HCT116 (cell line): ENCODE data around the gene CD3G. TPM values are rescaled to one million over a fixed set of nuclear protein-coding genes. Genes with fewer than 3 reads are reported as not detected.

Experiments used
- ATAC-seq: fragments of 200-7000 bp; cut with Tn5 transposase; 2 replicates; pipeline ENCODE4 v1.9.1; 2020; ENCODE audit warnings: mild to moderate bottlenecking, moderate library complexity
- BruUV-seq: library from RNA; stranded (reverse); fragments of 400-500 nt; replicated peaks from 2 replicates; lab custom pipeline; 2021; lab: Mats Ljungman, UMichigan
- CTCF ChIA-PET: fragments of 300-600 bp; sonication (Branson Sonifier 250); formaldehyde crosslinking; loops from one replicate; lab custom pipeline; 2021; ENCODE audit warnings: antibody characterized with exemption; lab: Charles Lee
- POLR2A ChIA-PET: fragments of 300-600, 350-600 bp; sonication (Branson Sonifier 250); formaldehyde crosslinking; loops from one replicate; lab custom pipeline; 2021; ENCODE audit warnings: antibody characterized with exemption; lab: Charles Lee
- RAD21 ChIA-PET, 2 experiments: fragments of 300-600 bp; sonication (Branson Sonifier 250); formaldehyde crosslinking; loops; one replicate each; lab custom pipeline; 2023; ENCODE audit warnings: low total read pairs in 2 of 2; ENCODE audit not compliant: uncharacterized antibody in 2 of 2, unreplicated experiment in 2 of 2, low non-redundant PET in 1 of 2; lab: Charles Lee
- DNase-seq: peaks from one replicate; pipeline ENCODE4 v3.0.0-alpha.2; 2010; ENCODE audit warnings: low read depth, low spot score
- H2AFZ ChIP-seq: fragments of 200-600 bp; shearing (Covaris generic), sonication (generic); 2 replicates; pipeline ENCODE4 v1.6.1; 2017; ENCODE audit warnings: low read depth, mixed run types, mixed read lengths, antibody characterized with exemption, low read length; ENCODE audit not compliant: poor library complexity, severe bottlenecking
- H3K27ac ChIP-seq: 2 replicates; pipeline ENCODE4 v1.5.1; 2012; ENCODE audit warnings: low read depth, low read length
- H3K27me3 ChIP-seq: fragments of 200-600 bp; sonication (generic); 2 replicates; pipeline ENCODE4 v1.6.1; 2016; ENCODE audit warnings: mixed run types, low read length, mixed read lengths; ENCODE audit not compliant: insufficient read depth
- H3K36me3 ChIP-seq, 2 experiments: fragments of 200-500 bp in 1 of 2; fragments of 200-600 bp in 1 of 2; sonication (Bioruptor generic) in 1 of 2; sonication (generic) in 1 of 2; 2 replicates each; pipeline versions ENCODE4 v1.5.1 to v1.6.1; 2014 to 2016; ENCODE audit warnings: low read length in 2 of 2, inconsistent platforms in 1 of 2, mixed read lengths in 1 of 2, mixed run types in 1 of 2; ENCODE audit not compliant: insufficient read depth in 2 of 2, control insufficient read depth in 1 of 2
- H3K4me1 ChIP-seq, 2 experiments: fragments of 200-600 bp in 1 of 2; sonication (generic) in 1 of 2; 2 replicates each; pipeline versions ENCODE4 v1.5.1 to v1.6.1; 2012 to 2017; ENCODE audit warnings: low read length in 2 of 2, inconsistent platforms in 1 of 2, mild to moderate bottlenecking in 1 of 2, mixed read lengths in 1 of 2, mixed run types in 1 of 2, moderate library complexity in 1 of 2; ENCODE audit not compliant: insufficient read depth in 2 of 2, control insufficient read depth in 1 of 2
- H3K4me2 ChIP-seq: fragments of 200-600 bp; sonication (generic); 2 replicates; pipeline ENCODE4 v1.6.1; 2017; ENCODE audit warnings: mixed run types, low read length, mixed read lengths
- H3K4me3 ChIP-seq, 2 experiments: fragments of 200-600 bp in 1 of 2; sonication (generic) in 1 of 2; replicated peaks in 1 of 2; 2 replicates each; pipeline ENCODE4 v1.5.1; 2011 to 2016; ENCODE audit warnings: low read length in 2 of 2, control low read depth in 1 of 2, low read depth in 1 of 2, mild to moderate bottlenecking in 1 of 2, mixed read lengths in 1 of 2, mixed run types in 1 of 2
- H3K79me2 ChIP-seq: fragments of 200-600 bp; sonication (generic); 2 replicates; pipeline ENCODE4 v1.6.1; 2017; ENCODE audit warnings: mild to moderate bottlenecking, mixed run types, low read length, moderate library complexity, mixed read lengths; ENCODE audit not compliant: insufficient read depth
- H3K9ac ChIP-seq: fragments of 200-600 bp; sonication (generic); 2 replicates; pipeline ENCODE4 v1.6.1; 2016; ENCODE audit warnings: low read length, mixed read lengths
- H3K9me2 ChIP-seq: fragments of 200-600 bp; sonication (generic), shearing (Covaris generic); 2 replicates; pipeline ENCODE4 v1.6.1; 2017; ENCODE audit warnings: mixed run types, mild to moderate bottlenecking, moderate library complexity; ENCODE audit not compliant: insufficient read depth
- H3K9me3 ChIP-seq, 2 experiments: fragments of 200-500 bp in 1 of 2; fragments of 200-600 bp in 1 of 2; sonication (Bioruptor generic) in 1 of 2; sonication (generic) in 1 of 2; 2 replicates each; pipeline ENCODE4 v1.6.1; 2014 to 2017; ENCODE audit warnings: low read length in 2 of 2, mixed read lengths in 2 of 2, inconsistent platforms in 1 of 2, low read depth in 1 of 2, mild to moderate bottlenecking in 1 of 2, mixed run types in 1 of 2, moderate library complexity in 1 of 2; ENCODE audit not compliant: control insufficient read depth in 1 of 2, insufficient read depth in 1 of 2
- H4K20me1 ChIP-seq: fragments of 200-600 bp; sonication (generic), shearing (Covaris generic); 2 replicates; pipeline ENCODE4 v1.6.1; 2017; ENCODE audit warnings: mixed run types, mild to moderate bottlenecking, moderate library complexity; ENCODE audit not compliant: insufficient read depth
- ATF3 ChIP-seq: IDR thresholded peaks from 2 replicates; pipeline ENCODE4 v1.6.1; 2012
- CBX3 ChIP-seq: IDR thresholded peaks from 2 replicates; pipeline ENCODE4 v1.6.1; 2012; ENCODE audit warnings: low read depth
- CEBPB ChIP-seq: IDR thresholded peaks from 2 replicates; pipeline ENCODE4 v1.6.1; 2012; ENCODE audit warnings: low read depth
- FOSL1 ChIP-seq: IDR thresholded peaks from 2 replicates; pipeline ENCODE4 v1.6.1; 2012; ENCODE audit warnings: low read depth
- MAX ChIP-seq: IDR thresholded peaks from 2 replicates; pipeline ENCODE4 v1.6.1; 2012
- POLR2A ChIP-seq: IDR thresholded peaks from 2 replicates; pipeline ENCODE4 v1.7.0; 2011; ENCODE audit warnings: borderline replicate concordance; ENCODE audit not compliant: insufficient read depth, insufficient read length; ENCODE audit errors: extremely low read depth
- POLR2AphosphoS5 ChIP-seq: IDR thresholded peaks from 2 replicates; pipeline ENCODE4 v1.6.1; 2011; ENCODE audit warnings: mild to moderate bottlenecking, low read depth, low read length, moderate library complexity
- SIN3A ChIP-seq: IDR thresholded peaks from 2 replicates; pipeline ENCODE4 v1.6.1; 2012; ENCODE audit warnings: low read depth
- SP1 ChIP-seq: IDR thresholded peaks from 2 replicates; pipeline ENCODE4 v1.6.1; 2012; ENCODE audit warnings: low read depth
- SRF ChIP-seq: IDR thresholded peaks from 2 replicates; pipeline ENCODE4 v1.6.1; 2012; ENCODE audit warnings: low read depth
- TCF7L2 ChIP-seq: IDR thresholded peaks from 2 replicates; pipeline ENCODE4 v1.7.0; 2011; ENCODE audit warnings: borderline replicate concordance, inconsistent platforms; ENCODE audit not compliant: insufficient read depth, insufficient read length; ENCODE audit errors: extremely low read depth
- YY1 ChIP-seq: IDR thresholded peaks from 2 replicates; pipeline ENCODE4 v1.6.1; 2011; ENCODE audit warnings: low read length, low read depth, moderate library complexity, mild to moderate bottlenecking; ENCODE audit not compliant: insufficient replicate concordance; ENCODE audit errors: extremely low read depth
- ZBTB33 ChIP-seq: IDR thresholded peaks from 2 replicates; pipeline ENCODE4 v1.6.1; 2011; ENCODE audit warnings: mild to moderate bottlenecking, low read length, moderate library complexity; ENCODE audit not compliant: insufficient replicate concordance; ENCODE audit errors: extremely low read depth
- ZFX ChIP-seq: fragments of 450-650 bp; IDR thresholded peaks from 2 replicates; pipeline ENCODE4 v1.6.1; 2017
- ZNF274 ChIP-seq: fragments of 200-500 bp; sonication (Bioruptor generic); IDR thresholded peaks from 2 replicates; pipeline ENCODE4 v1.6.1; 2014; ENCODE audit warnings: mild to moderate bottlenecking, low read depth, low read length, inconsistent platforms
- intact Hi-C: fragments of 100-400 bp; cut with micrococcal nuclease; formaldehyde crosslinking; loops from 2 replicates; pipeline ENCODE4 v1.10.0; 2022
- total RNA-seq: library from RNA; stranded (reverse); gene quantifications from one replicate; pipeline ENCODE4 v1.2.1, GENCODE V29; 2021; ENCODE audit not compliant: unreplicated experiment
- TF ChIP-seq, protein P1 (sequence below), 3 experiments: fragments of 200-600 bp in 1 of 3; sonication (generic) in 1 of 3; IDR thresholded peaks in 2 of 3; conservative IDR thresholded peaks in 1 of 3; 2 replicates each; pipeline ENCODE4 v1.5.1; 2012 to 2017; ENCODE audit warnings: low read depth in 2 of 3, low read length in 2 of 3, antibody characterized with exemption in 1 of 3, borderline replicate concordance in 1 of 3, control low read depth in 1 of 3, mild to moderate bottlenecking in 1 of 3, mixed read lengths in 1 of 3, mixed run types in 1 of 3, moderate library complexity in 1 of 3; ENCODE audit not compliant: insufficient read depth in 1 of 3

Gene CD3G
- total RNA-seq, 1 experiment from 2014 or later: 0.20 TPM

DNA sequence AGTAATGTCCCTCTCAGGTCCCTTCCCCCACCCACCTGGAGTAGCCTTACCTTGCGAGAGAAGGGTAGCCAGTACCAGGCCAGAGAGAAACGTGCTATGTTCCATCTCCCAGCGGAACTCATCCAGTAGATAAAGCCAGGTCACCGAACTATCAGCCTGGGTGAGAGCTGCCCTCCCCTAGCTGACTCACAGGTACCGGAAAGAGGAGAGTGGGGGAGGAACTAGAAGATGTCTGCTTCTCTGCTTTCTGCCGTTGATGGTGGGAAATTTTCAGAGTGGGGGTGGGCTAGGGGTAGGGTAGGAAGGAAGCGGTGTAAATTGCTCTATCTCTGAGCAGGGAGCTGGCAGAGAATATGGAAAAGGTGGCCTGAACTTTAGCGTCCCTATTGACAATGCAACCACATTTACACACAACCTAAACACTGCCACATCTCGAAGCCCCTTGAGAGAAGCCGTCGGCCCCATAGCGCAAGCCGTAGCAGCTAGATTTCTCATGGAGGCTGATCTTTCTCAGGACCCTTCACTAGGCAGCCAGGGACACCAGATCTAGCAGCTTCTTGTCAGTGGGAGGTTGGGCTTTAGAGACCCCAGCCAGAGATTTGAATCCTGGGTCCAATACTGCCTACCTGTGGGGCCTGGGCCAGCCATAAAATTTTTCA lies 1.5 kb upstream of the CD3G start, which contains the start of gene CD3D (continued):
- TF ChIP-seq YY1: no peak
- TF ChIP-seq, protein P1, sequence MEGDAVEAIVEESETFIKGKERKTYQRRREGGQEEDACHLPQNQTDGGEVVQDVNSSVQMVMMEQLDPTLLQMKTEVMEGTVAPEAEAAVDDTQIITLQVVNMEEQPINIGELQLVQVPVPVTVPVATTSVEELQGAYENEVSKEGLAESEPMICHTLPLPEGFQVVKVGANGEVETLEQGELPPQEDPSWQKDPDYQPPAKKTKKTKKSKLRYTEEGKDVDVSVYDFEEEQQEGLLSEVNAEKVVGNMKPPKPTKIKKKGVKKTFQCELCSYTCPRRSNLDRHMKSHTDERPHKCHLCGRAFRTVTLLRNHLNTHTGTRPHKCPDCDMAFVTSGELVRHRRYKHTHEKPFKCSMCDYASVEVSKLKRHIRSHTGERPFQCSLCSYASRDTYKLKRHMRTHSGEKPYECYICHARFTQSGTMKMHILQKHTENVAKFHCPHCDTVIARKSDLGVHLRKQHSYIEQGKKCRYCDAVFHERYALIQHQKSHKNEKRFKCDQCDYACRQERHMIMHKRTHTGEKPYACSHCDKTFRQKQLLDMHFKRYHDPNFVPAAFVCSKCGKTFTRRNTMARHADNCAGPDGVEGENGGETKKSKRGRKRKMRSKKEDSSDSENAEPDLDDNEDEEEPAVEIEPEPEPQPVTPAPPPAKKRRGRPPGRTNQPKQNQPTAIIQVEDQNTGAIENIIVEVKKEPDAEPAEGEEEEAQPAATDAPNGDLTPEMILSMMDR (IDR thresholded peaks at IDR 0.05 in 2 of 3, conservative IDR thresholded peaks at IDR 0.05 in 1 of 3; ENCODE audit: borderline replicate concordance in 1 of 3, insufficient read depth in 1 of 3, low read depth in 2 of 3, low read length in 2 of 3): no peak
- TF ChIP-seq POLR2AphosphoS5: no peak
- no peak for TF ChIP-seq TCF7L2

GRCh38 chr11:118343248-118343647 lies 896 bp upstream of the CD3G start:
- DNase-seq (no peak), ATAC-seq (no peak)
- H3K27me3 ChIP-seq: peaks cover 8% of the 10 kb centered on the region; the same call in 1 of the 2 replicates
- no peak overlapping the region for H3K27ac ChIP-seq
- intact Hi-C loops: no loop called here
- H3K4me2 ChIP-seq: no peak overlapping the region
- no peaks in the 10 kb centered on the region for H3K79me2 ChIP-seq
- H3K36me3 ChIP-seq: no peaks in the 10 kb centered on the region
- POLR2A ChIA-PET: no interaction called here
- H4K20me1 ChIP-seq: no peaks in the 10 kb centered on the region
- peaks cover 0 to 4% of the 10 kb centered on the region in 2 experiments; a peak in 2 of 4 replicates for H3K4me1 ChIP-seq
- BruUV-seq: no TSS peak
- no peaks in the 10 kb centered on the region for H3K9me3 ChIP-seq
- RAD21 ChIA-PET: no interaction called here
- CTCF ChIA-PET: no interaction called here
- no peaks in the 10 kb centered on the region for H3K9me2 ChIP-seq
- no peak overlapping the region for H3K9ac ChIP-seq
- H2AFZ ChIP-seq: no peak overlapping the region
- no peak overlapping the region for H3K4me3 ChIP-seq
- no peak for TF ChIP-seq MAX
- TF ChIP-seq CEBPB: no peak
- no peak for TF ChIP-seq ZBTB33
- no peak for TF ChIP-seq CBX3
- TF ChIP-seq FOSL1: no peak
- TF ChIP-seq SP1: no peak
- no peak for TF ChIP-seq ATF3
- no peak for TF ChIP-seq SIN3A
- TF ChIP-seq, protein P1 (IDR thresholded peaks at IDR 0.05 in 2 of 3, conservative IDR thresholded peaks at IDR 0.05 in 1 of 3; ENCODE audit: borderline replicate concordance in 1 of 3, insufficient read depth in 1 of 3, low read depth in 2 of 3, low read length in 2 of 3): no peak
- no peak for TF ChIP-seq ZNF274
- TF ChIP-seq ZFX: no peak
- TF ChIP-seq SRF: no peak
- no peak for TF ChIP-seq POLR2A
